GM12878 (cell line): Measurements from ENCODE around the gene USP34. TPM values are rescaled to one million over a fixed set of nuclear protein-coding genes. Genes with fewer than 3 reads are reported as not detected.

Experiments
- ASH2L ChIP-seq: fragments of 300-600, 200-600 bp; sonication (generic); IDR thresholded peaks from 2 replicates; pipeline ENCODE4 v1.6.1; 2017; ENCODE audit warnings: low read depth, mild to moderate bottlenecking, borderline replicate concordance
- EP300 ChIP-seq, 2 experiments: fragments of 150-350 bp in 1 of 2; IDR thresholded peaks; 2 replicates each; pipeline ENCODE4 v1.6.1; 2011 to 2012; ENCODE audit warnings: low read depth in 2 of 2, low read length in 2 of 2, borderline replicate concordance in 1 of 2, improper control_type of control experiment in 1 of 2, inconsistent platforms in 1 of 2; ENCODE audit not compliant: control insufficient read depth in 1 of 2
- FOS ChIP-seq: IDR thresholded peaks from 3 replicates; pipeline ENCODE4 v1.6.1; 2011; ENCODE audit warnings: borderline replicate concordance; ENCODE audit not compliant: insufficient read length; ENCODE audit errors: extremely low read depth
- GABPA ChIP-seq: IDR thresholded peaks from 2 replicates; pipeline ENCODE4 v1.6.1; 2014; ENCODE audit warnings: antibody characterized with exemption, low read depth, mild to moderate bottlenecking, inconsistent platforms
- HDAC2 ChIP-seq: fragments of 200-600 bp; sonication (generic); IDR thresholded peaks from 2 replicates; pipeline ENCODE4 v1.6.1; 2017
- MYB ChIP-seq: fragments of 150-350 bp; IDR thresholded peaks from 2 replicates; pipeline ENCODE4 v1.6.1; 2014; ENCODE audit warnings: mild to moderate bottlenecking, low read depth, low read length, borderline replicate concordance
- NFYA ChIP-seq: IDR thresholded peaks from 2 replicates; pipeline ENCODE4 v1.6.1; 2011; ENCODE audit warnings: low read depth, mild to moderate bottlenecking, low read length, improper control_type of control experiment, borderline replicate concordance
- NRF1 ChIP-seq: conservative IDR thresholded peaks from 2 replicates; pipeline ENCODE4 v1.6.1; 2011; ENCODE audit warnings: mild to moderate bottlenecking, low read depth, low read length, improper control_type of control experiment
- POLR2A ChIP-seq: IDR thresholded peaks from 2 replicates; pipeline ENCODE4 v1.6.1; 2011; ENCODE audit warnings: low read depth, mild to moderate bottlenecking, low read length
- SMAD1 ChIP-seq: fragments of 450-650 bp; IDR thresholded peaks from 2 replicates; pipeline ENCODE4 v1.6.1; 2018; ENCODE audit warnings: mild to moderate bottlenecking, low read depth; ENCODE audit not compliant: partially characterized antibody
- SREBF2 ChIP-seq: IDR thresholded peaks from 2 replicates; pipeline ENCODE4 v1.6.1; 2012; ENCODE audit warnings: mild to moderate bottlenecking, low read length
- TAF1 ChIP-seq: IDR thresholded peaks from 2 replicates; pipeline ENCODE4 v1.6.1; 2011; ENCODE audit warnings: mild to moderate bottlenecking, low read depth, low read length, borderline replicate concordance
- YY1 ChIP-seq: IDR thresholded peaks from 2 replicates; pipeline ENCODE4 v1.6.1; 2011; ENCODE audit warnings: low read depth, mild to moderate bottlenecking, low read length
- ZZZ3 ChIP-seq: IDR thresholded peaks from 2 replicates; pipeline ENCODE4 v1.6.1; 2011; ENCODE audit warnings: low read depth; ENCODE audit not compliant: control insufficient read depth, insufficient read length
- polyA plus RNA-seq, 11 experiments: library from polyadenylated mRNA; depleted of rRNA in 4 of 11; unstranded in 6 of 11; stranded (reverse) in 5 of 11; fragments of >200 nt; fragmentation: Nextera tagmentation in 4 of 11; fragmentation: Illumina TruSeq in 1 of 11; extraction: Ambion mirVana in 4 of 11; extraction: Trizol in 1 of 11; gene quantifications; 1 replicate in 1 of 11; 2 replicates in 10 of 11; pipeline versions ENCODE4 v1.2.1 to v1.2.3, GENCODE V29; 2011 to 2016; ENCODE audit warnings: inconsistent platforms in 2 of 11, missing spikeins in 2 of 11, low read depth in 1 of 11
- total RNA-seq, 4 experiments: library from RNA; depleted of rRNA in 3 of 4; stranded (reverse); fragments of >200 nt in 3 of 4; fragmentation: Illumina TruSeq in 1 of 4; extraction: Trizol in 1 of 4; gene quantifications; 2 replicates each; pipeline versions ENCODE4 v1.2.1 to v1.2.3, GENCODE V29; 2013 to 2021
- TF ChIP-seq, protein P1 (sequence below): IDR thresholded peaks from 2 replicates; pipeline ENCODE4 v1.6.1; 2011; ENCODE audit warnings: low read depth, low read length, improper control_type of control experiment, borderline replicate concordance
- TF ChIP-seq, protein P2 (sequence below): fragments of 450-650 bp; IDR thresholded peaks from 2 replicates; pipeline ENCODE4 v1.6.1; 2014; ENCODE audit warnings: mild to moderate bottlenecking
- TF ChIP-seq, protein P3 (sequence below): fragments of 450-650 bp; IDR thresholded peaks from 2 replicates; pipeline ENCODE4 v1.6.1; 2016; ENCODE audit warnings: mild to moderate bottlenecking, moderate library complexity, borderline replicate concordance
- TF ChIP-seq, protein P4 (sequence below): fragments of 450-650 bp; IDR thresholded peaks from 2 replicates; pipeline ENCODE4 v1.6.1; 2017; ENCODE audit warnings: low read depth, mild to moderate bottlenecking, moderate library complexity
- TF ChIP-seq, protein P5 (sequence below): IDR thresholded peaks from 2 replicates; pipeline ENCODE4 v1.6.1; 2012; ENCODE audit warnings: low read depth, low read length, improper control_type of control experiment

USP34 gene
- total and polyA plus RNA-seq, 10 of the 15 experiments (the other 5 are each of a cell fraction or from before 2014, with no cell fraction given), result 26.2 to 106 (median 62.1) TPM

DNA sequence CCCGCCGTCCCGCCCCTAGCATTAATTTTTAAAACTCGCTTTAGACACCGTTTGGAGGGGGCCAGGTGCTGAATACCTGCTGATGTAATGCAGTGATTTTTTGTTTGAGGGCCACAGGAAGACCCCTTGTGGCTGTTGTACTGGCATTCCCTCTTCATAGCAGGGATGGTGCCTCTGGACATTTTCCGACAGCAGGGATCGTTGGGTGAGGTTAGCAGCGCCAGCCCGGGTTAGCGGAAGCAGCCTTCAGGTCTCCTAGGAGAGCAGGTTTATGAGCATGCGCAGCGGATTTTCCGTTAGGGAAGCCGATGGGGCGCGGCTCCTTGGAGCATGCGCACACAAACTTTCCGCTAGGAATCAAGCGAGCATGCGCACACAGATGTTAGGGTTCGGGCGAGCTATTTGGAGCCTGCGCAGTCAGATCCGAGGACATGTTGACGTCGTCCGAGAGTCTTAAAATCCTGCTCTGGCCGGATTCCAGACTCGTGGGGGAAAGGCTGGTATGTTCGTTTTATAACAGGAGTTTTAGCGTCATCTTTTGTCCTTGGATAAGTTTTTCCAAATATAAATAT, 326.1 kb downstream of the USP34 start (continued):
- no peak for TF ChIP-seq EP300 (IDR thresholded peaks at IDR 0.05; ENCODE audit: borderline replicate concordance in 1 of 2, control insufficient read depth in 1 of 2, low read depth in 2 of 2, low read length in 2 of 2)
- no peak for TF ChIP-seq SMAD1
- TF ChIP-seq TAF1, result no peak; the same call in 1 of the 2 replicates
- TF ChIP-seq, protein P1, sequence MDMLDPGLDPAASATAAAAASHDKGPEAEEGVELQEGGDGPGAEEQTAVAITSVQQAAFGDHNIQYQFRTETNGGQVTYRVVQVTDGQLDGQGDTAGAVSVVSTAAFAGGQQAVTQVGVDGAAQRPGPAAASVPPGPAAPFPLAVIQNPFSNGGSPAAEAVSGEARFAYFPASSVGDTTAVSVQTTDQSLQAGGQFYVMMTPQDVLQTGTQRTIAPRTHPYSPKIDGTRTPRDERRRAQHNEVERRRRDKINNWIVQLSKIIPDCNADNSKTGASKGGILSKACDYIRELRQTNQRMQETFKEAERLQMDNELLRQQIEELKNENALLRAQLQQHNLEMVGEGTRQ, result no peak
- TF ChIP-seq HDAC2, result no peak
- TF ChIP-seq SREBF2, result no peak
- TF ChIP-seq, protein P2, sequence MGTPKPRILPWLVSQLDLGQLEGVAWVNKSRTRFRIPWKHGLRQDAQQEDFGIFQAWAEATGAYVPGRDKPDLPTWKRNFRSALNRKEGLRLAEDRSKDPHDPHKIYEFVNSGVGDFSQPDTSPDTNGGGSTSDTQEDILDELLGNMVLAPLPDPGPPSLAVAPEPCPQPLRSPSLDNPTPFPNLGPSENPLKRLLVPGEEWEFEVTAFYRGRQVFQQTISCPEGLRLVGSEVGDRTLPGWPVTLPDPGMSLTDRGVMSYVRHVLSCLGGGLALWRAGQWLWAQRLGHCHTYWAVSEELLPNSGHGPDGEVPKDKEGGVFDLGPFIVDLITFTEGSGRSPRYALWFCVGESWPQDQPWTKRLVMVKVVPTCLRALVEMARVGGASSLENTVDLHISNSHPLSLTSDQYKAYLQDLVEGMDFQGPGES, result no peak
- TF ChIP-seq, protein P3, sequence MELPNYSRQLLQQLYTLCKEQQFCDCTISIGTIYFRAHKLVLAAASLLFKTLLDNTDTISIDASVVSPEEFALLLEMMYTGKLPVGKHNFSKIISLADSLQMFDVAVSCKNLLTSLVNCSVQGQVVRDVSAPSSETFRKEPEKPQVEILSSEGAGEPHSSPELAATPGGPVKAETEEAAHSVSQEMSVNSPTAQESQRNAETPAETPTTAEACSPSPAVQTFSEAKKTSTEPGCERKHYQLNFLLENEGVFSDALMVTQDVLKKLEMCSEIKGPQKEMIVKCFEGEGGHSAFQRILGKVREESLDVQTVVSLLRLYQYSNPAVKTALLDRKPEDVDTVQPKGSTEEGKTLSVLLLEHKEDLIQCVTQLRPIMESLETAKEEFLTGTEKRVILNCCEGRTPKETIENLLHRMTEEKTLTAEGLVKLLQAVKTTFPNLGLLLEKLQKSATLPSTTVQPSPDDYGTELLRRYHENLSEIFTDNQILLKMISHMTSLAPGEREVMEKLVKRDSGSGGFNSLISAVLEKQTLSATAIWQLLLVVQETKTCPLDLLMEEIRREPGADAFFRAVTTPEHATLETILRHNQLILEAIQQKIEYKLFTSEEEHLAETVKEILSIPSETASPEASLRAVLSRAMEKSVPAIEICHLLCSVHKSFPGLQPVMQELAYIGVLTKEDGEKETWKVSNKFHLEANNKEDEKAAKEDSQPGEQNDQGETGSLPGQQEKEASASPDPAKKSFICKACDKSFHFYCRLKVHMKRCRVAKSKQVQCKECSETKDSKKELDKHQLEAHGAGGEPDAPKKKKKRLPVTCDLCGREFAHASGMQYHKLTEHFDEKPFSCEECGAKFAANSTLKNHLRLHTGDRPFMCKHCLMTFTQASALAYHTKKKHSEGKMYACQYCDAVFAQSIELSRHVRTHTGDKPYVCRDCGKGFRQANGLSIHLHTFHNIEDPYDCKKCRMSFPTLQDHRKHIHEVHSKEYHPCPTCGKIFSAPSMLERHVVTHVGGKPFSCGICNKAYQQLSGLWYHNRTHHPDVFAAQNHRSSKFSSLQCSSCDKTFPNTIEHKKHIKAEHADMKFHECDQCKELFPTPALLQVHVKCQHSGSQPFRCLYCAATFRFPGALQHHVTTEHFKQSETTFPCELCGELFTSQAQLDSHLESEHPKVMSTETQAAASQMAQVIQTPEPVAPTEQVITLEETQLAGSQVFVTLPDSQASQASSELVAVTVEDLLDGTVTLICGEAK, result peak; percentile 26; the same call in 1 of the 2 replicates
- TF ChIP-seq, protein P4, sequence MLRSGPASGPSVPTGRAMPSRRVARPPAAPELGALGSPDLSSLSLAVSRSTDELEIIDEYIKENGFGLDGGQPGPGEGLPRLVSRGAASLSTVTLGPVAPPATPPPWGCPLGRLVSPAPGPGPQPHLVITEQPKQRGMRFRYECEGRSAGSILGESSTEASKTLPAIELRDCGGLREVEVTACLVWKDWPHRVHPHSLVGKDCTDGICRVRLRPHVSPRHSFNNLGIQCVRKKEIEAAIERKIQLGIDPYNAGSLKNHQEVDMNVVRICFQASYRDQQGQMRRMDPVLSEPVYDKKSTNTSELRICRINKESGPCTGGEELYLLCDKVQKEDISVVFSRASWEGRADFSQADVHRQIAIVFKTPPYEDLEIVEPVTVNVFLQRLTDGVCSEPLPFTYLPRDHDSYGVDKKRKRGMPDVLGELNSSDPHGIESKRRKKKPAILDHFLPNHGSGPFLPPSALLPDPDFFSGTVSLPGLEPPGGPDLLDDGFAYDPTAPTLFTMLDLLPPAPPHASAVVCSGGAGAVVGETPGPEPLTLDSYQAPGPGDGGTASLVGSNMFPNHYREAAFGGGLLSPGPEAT, result peak; percentile 46; the same call in 1 of the 2 replicates
- TF ChIP-seq GABPA, result no peak
- peak; percentile 85 for TF ChIP-seq POLR2A
- TF ChIP-seq FOS, result no peak
- TF ChIP-seq NFYA, result no peak
- TF ChIP-seq MYB, result peak; percentile 26; the same call in 1 of the 2 replicates
- no peak for TF ChIP-seq ZZZ3
- TF ChIP-seq YY1, result no peak
- TF ChIP-seq NRF1, result peak; percentile 99
- TF ChIP-seq, protein P5, sequence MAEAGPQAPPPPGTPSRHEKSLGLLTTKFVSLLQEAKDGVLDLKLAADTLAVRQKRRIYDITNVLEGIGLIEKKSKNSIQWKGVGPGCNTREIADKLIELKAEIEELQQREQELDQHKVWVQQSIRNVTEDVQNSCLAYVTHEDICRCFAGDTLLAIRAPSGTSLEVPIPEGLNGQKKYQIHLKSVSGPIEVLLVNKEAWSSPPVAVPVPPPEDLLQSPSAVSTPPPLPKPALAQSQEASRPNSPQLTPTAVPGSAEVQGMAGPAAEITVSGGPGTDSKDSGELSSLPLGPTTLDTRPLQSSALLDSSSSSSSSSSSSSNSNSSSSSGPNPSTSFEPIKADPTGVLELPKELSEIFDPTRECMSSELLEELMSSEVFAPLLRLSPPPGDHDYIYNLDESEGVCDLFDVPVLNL, result no peak
- no peak for TF ChIP-seq ASH2L
